ENCODE results near the gene MUC6.

MUC6 gene

GRCh38 chr11:1036303-1036923, at the start of gene MUC6:
TSS of gene MUC6 (minus strand) at chr11:1036718. CDS start at chr11:1036655, 63 bp downstream.
- in situ Hi-C loops (cut with HindIII; ENCODE audit: low sequenced_read_pairs): no loop called here

- in situ Hi-C loops (cut with HindIII; ENCODE audit: low sequenced_read_pairs): no loop called here
Measured at GRCh38 chr11:1085440-1086170, 49.1 kb upstream of the MUC6 start.

GRCh38 chr11:1084561-1085439, 48.3 kb upstream of the MUC6 start:
- in situ Hi-C loops (cut with HindIII; ENCODE audit: low sequenced_read_pairs): no loop called here

- in situ Hi-C loops (cut with HindIII; ENCODE audit: low sequenced_read_pairs): no loop called here
Measured at GRCh38 chr11:1083621-1084551, 47.4 kb upstream of the MUC6 start.

GRCh38 chr11:1082728-1083620, 46.5 kb upstream of the MUC6 start:
- in situ Hi-C loops (cut with HindIII; ENCODE audit: low sequenced_read_pairs): no loop called here

- in situ Hi-C loops (cut with HindIII; ENCODE audit: low sequenced_read_pairs): no loop called here
Measured at GRCh38 chr11:1082346-1082727, 45.8 kb upstream of the MUC6 start.

- in situ Hi-C loops (cut with HindIII; ENCODE audit: low sequenced_read_pairs): no loop called here
Measured at GRCh38 chr11:1081601-1082311, 45.2 kb upstream of the MUC6 start.

- in situ Hi-C loops (cut with HindIII; ENCODE audit: low sequenced_read_pairs): no loop called here
Measured at GRCh38 chr11:1078191-1078601, 41.7 kb upstream of the MUC6 start.

GRCh38 chr11:1077417-1078119, 41.0 kb upstream of the MUC6 start:
- in situ Hi-C loops (cut with HindIII; ENCODE audit: low sequenced_read_pairs): no loop called here

- in situ Hi-C loops (cut with HindIII; ENCODE audit: low sequenced_read_pairs): no loop called here
Measured at GRCh38 chr11:1077033-1077416, 40.5 kb upstream of the MUC6 start.

GRCh38 chr11:1076061-1076665, 39.6 kb upstream of the MUC6 start:
- in situ Hi-C loops (cut with HindIII; ENCODE audit: low sequenced_read_pairs): no loop called here

GRCh38 chr11:1075341-1075911, 38.9 kb upstream of the MUC6 start:
- in situ Hi-C loops (cut with HindIII; ENCODE audit: low sequenced_read_pairs): no loop called here

- in situ Hi-C loops (cut with HindIII; ENCODE audit: low sequenced_read_pairs): loop anchor here (25.0 kb wide), 1 partner anchor 138 kb away; the partner anchor contains the start of gene MUC5B
Measured at GRCh38 chr11:1074244-1075221, 38.0 kb upstream of the MUC6 start, which contains the start of gene MUC2. TSS of gene MUC2 (plus strand) at chr11:1074874.

- in situ Hi-C loops (cut with HindIII; ENCODE audit: low sequenced_read_pairs): loop anchor here (25.0 kb wide), 1 partner anchor 138 kb away; the partner anchor contains the start of gene MUC5B
Measured at GRCh38 chr11:1073851-1074243, 37.3 kb upstream of the MUC6 start.

GRCh38 chr11:1073261-1073724, 36.8 kb upstream of the MUC6 start:
- in situ Hi-C loops (cut with HindIII; ENCODE audit: low sequenced_read_pairs): loop anchor here (25.0 kb wide), 1 partner anchor 139 kb away; the partner anchor contains the start of gene MUC5B

GRCh38 chr11:1072821-1073231, 36.3 kb upstream of the MUC6 start:
- in situ Hi-C loops (cut with HindIII; ENCODE audit: low sequenced_read_pairs): loop anchor here (25.0 kb wide), 1 partner anchor 139 kb away; the partner anchor contains the start of gene MUC5B

All from endothelial cell of hepatic sinusoid (primary cell).